Upper lobe of left lung (tissue), 6 donors: ENCODE data around the gene ANKRD11. TPM values are rescaled to one million over a fixed set of nuclear protein-coding genes. Genes with fewer than 3 reads are reported as not detected.
A peak's percentile ranks its signal among the peaks of the same experiment; 100 is the strongest.

Experiments used
- ATAC-seq, 2 donors: fragments of 200-7000 bp; cut with Tn5 transposase; one replicate each; pipeline ENCODE4 v1.9.1; 2022; ENCODE audit warnings: mild to moderate bottlenecking in 2 of 2, moderate library complexity in 2 of 2; ENCODE audit not compliant: low FRiP score in 2 of 2
- DNase-seq, 2 donors: peaks; one replicate each; pipeline ENCODE4 v3.0.0-alpha.2; 2019 to 2020
- H3K27ac ChIP-seq, 4 donors: fragments of 200-600 bp; sonication (generic); one replicate each; pipeline ENCODE4 v1.5.1; 2016 to 2019
- H3K27me3 ChIP-seq, 4 donors: fragments of 200-600 bp; sonication (generic); one replicate each; pipeline ENCODE4 v1.5.1; 2017 to 2019
- H3K36me3 ChIP-seq, 4 donors: fragments of 200-600 bp; sonication (generic); one replicate each; pipeline ENCODE4 v1.5.1; 2016 to 2019
- H3K4me1 ChIP-seq, 4 donors: fragments of 200-600 bp; sonication (generic); one replicate each; pipeline ENCODE4 v1.5.1; 2018 to 2019
- H3K4me3 ChIP-seq, 4 donors: fragments of 200-600 bp; sonication (generic); one replicate each; pipeline ENCODE4 v1.5.1; 2017 to 2019; ENCODE audit warnings: mild to moderate bottlenecking in 2 of 4, moderate library complexity in 1 of 4
- H3K9me3 ChIP-seq, 4 donors: fragments of 200-600 bp; sonication (generic); one replicate each; pipeline ENCODE4 v1.5.1; 2018 to 2019
- EP300 ChIP-seq, 4 donors: sonication (generic); formaldehyde crosslinking; IDR thresholded peaks; one replicate each; pipeline ENCODE4 v1.5.1; 2017; ENCODE audit warnings: antibody characterized with exemption in 4 of 4, control low read depth in 2 of 4
- POLR2A ChIP-seq, 4 donors: fragments of 450-650 bp; IDR thresholded peaks; one replicate each; pipeline ENCODE4 v1.5.1; 2016 to 2017; ENCODE audit warnings: antibody characterized with exemption in 4 of 4, mild to moderate bottlenecking in 2 of 4
- POLR2AphosphoS5 ChIP-seq, 2 donors: sonication (generic); formaldehyde crosslinking; IDR thresholded peaks; one replicate each; pipeline ENCODE4 v1.5.1; 2017; ENCODE audit warnings: antibody characterized with exemption in 2 of 2
- WGBS, 2 donors: methylation state at CpG; one replicate each; pipeline ENCODE4 v1.1.5; 2017 to 2018; 5-methylcytosine and 5-hydroxymethylcytosine counted together
- total RNA-seq, 6 donors: library from RNA; depleted of rRNA in 4 of 6; stranded (reverse); fragments of >200 nt in 4 of 6; gene quantifications; one replicate each; pipeline versions ENCODE4 v1.1.0 to v1.2.1, GENCODE V29; 2016 to 2021
- TF ChIP-seq, protein P1 (sequence below), 6 experiments: fragments of 450-650 bp in 4 of 6; fragments of 200-600 bp in 2 of 6; sonication (generic) in 2 of 6; IDR thresholded peaks; one replicate each; pipeline ENCODE4 v1.5.1; 2016 to 2019; ENCODE audit warnings: antibody characterized with exemption in 6 of 6
- donor health status: DM: no; HTN: no; CAD: no; lungs with moderate emphysema.
- donor health status: DM: no; HTN: yes; CAD: no; lungs with severe emphysema.

The ANKRD11 gene
- 100 to 1,000 TPM in 5 of 6 donors, 10 to 100 TPM in 1; 92.4 to 313 (median 134) TPM for total RNA-seq

DNA sequence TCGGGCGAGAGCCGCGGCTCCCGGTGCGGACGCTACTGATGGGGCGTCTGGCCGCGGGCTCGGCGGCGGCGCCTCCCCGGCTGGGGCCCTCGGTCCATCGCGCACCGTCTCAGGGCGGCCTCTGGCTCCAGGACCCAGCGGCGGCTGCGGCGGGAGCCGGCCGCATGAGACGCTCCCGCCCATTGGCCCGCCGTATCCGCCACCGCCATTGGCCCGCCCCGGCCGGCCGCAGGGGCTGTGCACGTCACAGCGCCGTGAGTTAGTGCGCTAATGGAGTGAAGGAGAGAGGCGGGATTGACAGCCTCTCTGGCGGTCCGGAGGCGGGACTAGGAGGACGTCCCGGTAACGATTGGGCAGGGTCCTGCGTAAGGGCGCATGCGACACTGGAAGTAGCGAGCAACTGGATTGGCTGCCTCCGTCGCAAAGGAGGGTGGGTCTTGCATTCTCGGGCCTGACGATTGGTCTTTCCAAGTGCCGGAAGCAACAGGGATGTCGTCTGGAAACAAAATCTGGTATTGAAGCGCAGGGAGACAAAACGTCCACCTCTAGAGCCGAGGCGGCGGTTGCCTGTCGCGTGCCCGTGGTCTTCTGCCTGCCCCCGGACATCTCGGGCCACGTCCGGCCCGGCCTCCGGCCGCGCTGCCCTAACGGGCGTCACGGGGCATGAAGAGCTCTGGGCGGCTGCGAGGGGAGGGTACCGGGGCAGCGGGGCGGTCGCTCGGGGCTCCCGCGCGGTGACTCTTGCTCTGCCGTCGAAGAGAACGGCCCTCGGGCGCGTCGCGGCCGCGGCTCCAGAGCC is at the start of gene ANKRD11:
Gene ANKRD11, minus strand, starts transcription at position 123 of the 799 bp plus-strand sequence. CDS start 173,542 bp downstream, outside the sequence.
- WGBS, 2 donors, result 0% methylated on average over 16 to 44 of the region's 96 CpGs
- Histone ChIP-seq H3K4me1 (peaks cover 41 to 60% (median 42%) of the 10 kb centered on the region in 4 donors), H3K27me3 (no peaks in the 10 kb centered on the region), H3K9me3 (no peaks in the 10 kb centered on the region), H3K36me3 (peaks cover 0 to 3% (median 1%) of the 10 kb centered on the region in 4 donors), H3K4me3 (peak within 1 kb of the TSS; percentile 67 to 99 (median 95)), H3K27ac (peak within 1 kb of the TSS; percentile 98 to 100 (median 100))
- peak; percentile 99 for DNase-seq
- ATAC-seq, result peak; percentile 97 to 99
- TF ChIP-seq POLR2A (IDR thresholded peaks at IDR 0.05) (peak; percentile 15 to 97 (median 78)), EP300 (IDR thresholded peaks at IDR 0.05) (no peak), POLR2AphosphoS5 (IDR thresholded peaks at IDR 0.05) (peak; percentile 71 to 77)
- TF ChIP-seq, protein P1, sequence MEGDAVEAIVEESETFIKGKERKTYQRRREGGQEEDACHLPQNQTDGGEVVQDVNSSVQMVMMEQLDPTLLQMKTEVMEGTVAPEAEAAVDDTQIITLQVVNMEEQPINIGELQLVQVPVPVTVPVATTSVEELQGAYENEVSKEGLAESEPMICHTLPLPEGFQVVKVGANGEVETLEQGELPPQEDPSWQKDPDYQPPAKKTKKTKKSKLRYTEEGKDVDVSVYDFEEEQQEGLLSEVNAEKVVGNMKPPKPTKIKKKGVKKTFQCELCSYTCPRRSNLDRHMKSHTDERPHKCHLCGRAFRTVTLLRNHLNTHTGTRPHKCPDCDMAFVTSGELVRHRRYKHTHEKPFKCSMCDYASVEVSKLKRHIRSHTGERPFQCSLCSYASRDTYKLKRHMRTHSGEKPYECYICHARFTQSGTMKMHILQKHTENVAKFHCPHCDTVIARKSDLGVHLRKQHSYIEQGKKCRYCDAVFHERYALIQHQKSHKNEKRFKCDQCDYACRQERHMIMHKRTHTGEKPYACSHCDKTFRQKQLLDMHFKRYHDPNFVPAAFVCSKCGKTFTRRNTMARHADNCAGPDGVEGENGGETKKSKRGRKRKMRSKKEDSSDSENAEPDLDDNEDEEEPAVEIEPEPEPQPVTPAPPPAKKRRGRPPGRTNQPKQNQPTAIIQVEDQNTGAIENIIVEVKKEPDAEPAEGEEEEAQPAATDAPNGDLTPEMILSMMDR (IDR thresholded peaks at IDR 0.05), result peak in 3 of 6 experiments; percentile 21 to 40 (median 28)

DNA sequence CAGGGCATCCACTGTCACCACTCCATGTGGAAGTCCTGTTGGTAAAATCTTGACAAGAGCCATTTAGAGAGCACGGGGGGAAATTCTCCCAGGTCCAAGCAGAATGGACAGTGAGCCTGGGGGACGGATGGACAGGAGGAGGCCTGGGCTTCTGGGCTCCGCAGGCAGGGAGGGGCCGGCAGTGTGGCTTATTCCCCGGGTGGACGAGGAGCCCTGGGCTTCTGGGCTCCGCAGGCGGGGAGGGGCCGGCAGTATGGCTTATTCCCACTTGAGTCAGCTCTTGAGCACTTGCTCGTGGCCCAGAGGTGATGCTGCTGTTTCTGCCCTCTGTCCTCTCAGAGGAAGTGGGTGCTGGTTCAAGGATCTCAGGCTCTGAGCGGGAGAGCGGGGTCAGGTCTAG is 47.9 kb upstream of the ANKRD11 start:
- DNase-seq (no peak), ATAC-seq (no peak)
- Histone ChIP-seq H3K27me3 (no peaks in the 10 kb centered on the region), H3K4me3 (no peak overlapping the region), H3K36me3 (peaks cover 9 to 76% (median 47%) of the 10 kb centered on the region in 4 donors), H3K9me3 (no peaks in the 10 kb centered on the region), H3K27ac (no peak overlapping the region), H3K4me1 (peaks cover 13 to 20% (median 19%) of the 10 kb centered on the region in 4 donors)
- 83 to 98% methylated on average over 2 to 12 of the region's 12 CpGs for WGBS, 2 donors
- TF ChIP-seq EP300 (IDR thresholded peaks at IDR 0.05) (no peak), POLR2AphosphoS5 (IDR thresholded peaks at IDR 0.05) (no peak), POLR2A (IDR thresholded peaks at IDR 0.05) (no peak)
- TF ChIP-seq, protein P1 (IDR thresholded peaks at IDR 0.05), result no peak

GRCh38 chr16:89537549-89537925 is 47.2 kb upstream of the ANKRD11 start:
- DNase-seq, result no peak
- peaks cover 9 to 84% (median 51%) of the 10 kb centered on the region in 4 donors for H3K36me3 ChIP-seq
- H3K27ac ChIP-seq, result no peak overlapping the region
- ATAC-seq, result no peak
- H3K4me3 ChIP-seq, result no peak overlapping the region
- peaks cover 13 to 24% (median 20%) of the 10 kb centered on the region in 4 donors for H3K4me1 ChIP-seq
- no peaks in the 10 kb centered on the region for H3K9me3 ChIP-seq
- no peaks in the 10 kb centered on the region for H3K27me3 ChIP-seq
- TF ChIP-seq, protein P1 (IDR thresholded peaks at IDR 0.05), result no peak
- TF ChIP-seq EP300 (IDR thresholded peaks at IDR 0.05) (no peak), POLR2A (IDR thresholded peaks at IDR 0.05) (no peak), POLR2AphosphoS5 (IDR thresholded peaks at IDR 0.05) (no peak)
- WGBS, 2 donors, result 92 to 95% methylated on average over 3 to 7 of the region's 7 CpGs

GRCh38 chr16:89536886-89537548 is 46.7 kb upstream of the ANKRD11 start:
- Histone ChIP-seq H3K4me3 (no peak overlapping the region), H3K36me3 (peaks cover 9 to 88% (median 56%) of the 10 kb centered on the region in 4 donors), H3K27me3 (no peaks in the 10 kb centered on the region), H3K9me3 (no peaks in the 10 kb centered on the region), H3K4me1 (peaks cover 13 to 30% (median 20%) of the 10 kb centered on the region in 4 donors), H3K27ac (no peak overlapping the region)
- DNase-seq (no peak), ATAC-seq (no peak)
- TF ChIP-seq, protein P1 (IDR thresholded peaks at IDR 0.05), result no peak
- TF ChIP-seq POLR2A (IDR thresholded peaks at IDR 0.05) (no peak), EP300 (IDR thresholded peaks at IDR 0.05) (no peak), POLR2AphosphoS5 (IDR thresholded peaks at IDR 0.05) (no peak)
- 88 to 95% methylated on average over 15 to 36 of the region's 36 CpGs for WGBS, 2 donors
